Activated CD4-positive, alpha-beta T cell treated with anti-CD3 and anti-CD28 coated beads, Interleukin-2, amount 10 ng/mL, durations not matched to agents 24 days and 14 days (primary cell): ENCODE data around the gene SYNPR. TPM values are rescaled to one million over a fixed set of nuclear protein-coding genes. Genes with fewer than 3 reads are reported as not detected.

Source experiments
- DNase-seq: peaks from one replicate; pipeline ENCODE4 v3.0.0; 2022
- H3K27ac Mint-ChIP-seq: one replicate; pipeline ENCODE4 v1.8.0; 2022; ENCODE audit warnings: mild to moderate bottlenecking, mixed read lengths
- H3K27me3 Mint-ChIP-seq: one replicate; pipeline ENCODE4 v1.8.0; 2022; ENCODE audit warnings: mixed read lengths
- H3K36me3 Mint-ChIP-seq: one replicate; pipeline ENCODE4 v1.8.0; 2022; ENCODE audit warnings: low read depth, mild to moderate bottlenecking, mixed read lengths
- H3K4me1 Mint-ChIP-seq: one replicate; pipeline ENCODE4 v1.8.0; 2021; ENCODE audit warnings: mixed read lengths
- H3K4me3 Mint-ChIP-seq: one replicate; pipeline ENCODE4 v1.8.0; 2022; ENCODE audit warnings: mild to moderate bottlenecking, moderate library complexity, mixed read lengths
- H3K9me3 Mint-ChIP-seq: one replicate; pipeline ENCODE4 v1.8.0; 2021; ENCODE audit warnings: mixed read lengths
- intact Hi-C: fragments of 100-400 bp; cut with micrococcal nuclease; formaldehyde crosslinking; loops from one replicate; pipeline ENCODE4 v1.15.1; 2023
- total RNA-seq: library from RNA; stranded (reverse); gene quantifications from 2 replicates; pipeline ENCODE4 v1.2.3, GENCODE V29; 2022

Gene SYNPR
- total RNA-seq, 1 donor from 2014 or later = not detected

- Mint-ChIP-seq H3K27me3 (no peaks in the 10 kb centered on the region), H3K4me1 (no peaks in the 10 kb centered on the region), H3K27ac (no peak overlapping the region), H3K4me3 (no peak overlapping the region), H3K9me3 (no peaks in the 10 kb centered on the region), H3K36me3 (no peaks in the 10 kb centered on the region)
- intact Hi-C loops = no loop called here
- no peak for DNase-seq
These were observed 201.0 kb downstream of the SYNPR start for GRCh38 chr3:63478990-63479660.

GRCh38 chr3:63479661-63480035, 201.5 kb downstream of the SYNPR start:
- no peaks in the 10 kb centered on the region for H3K27me3 Mint-ChIP-seq
- H3K4me3 Mint-ChIP-seq = no peak overlapping the region
- H3K9me3 Mint-ChIP-seq = no peaks in the 10 kb centered on the region
- no peaks in the 10 kb centered on the region for H3K36me3 Mint-ChIP-seq
- no peak overlapping the region for H3K27ac Mint-ChIP-seq
- intact Hi-C loops = no loop called here
- no peaks in the 10 kb centered on the region for H3K4me1 Mint-ChIP-seq
- no peak for DNase-seq

GRCh38 chr3:63481627-63482026, 203.5 kb downstream of the SYNPR start:
- no peak for DNase-seq
- Mint-ChIP-seq H3K27me3 (no peaks in the 10 kb centered on the region), H3K36me3 (no peaks in the 10 kb centered on the region), H3K9me3 (no peaks in the 10 kb centered on the region), H3K4me1 (no peaks in the 10 kb centered on the region), H3K4me3 (no peak overlapping the region), H3K27ac (no peak overlapping the region)
- intact Hi-C loops = no loop called here

- no peaks in the 10 kb centered on the region for H3K36me3 Mint-ChIP-seq
- no peak for DNase-seq
- H3K4me1 Mint-ChIP-seq = no peaks in the 10 kb centered on the region
- intact Hi-C loops = no loop called here
- H3K9me3 Mint-ChIP-seq = no peaks in the 10 kb centered on the region
- H3K27ac Mint-ChIP-seq = no peak overlapping the region
- H3K4me3 Mint-ChIP-seq = no peak overlapping the region
- no peaks in the 10 kb centered on the region for H3K27me3 Mint-ChIP-seq
These were observed 204.2 kb downstream of the SYNPR start for GRCh38 chr3:63482341-63482740.

GRCh38 chr3:63492464-63492863, 214.4 kb downstream of the SYNPR start:
- Mint-ChIP-seq H3K4me3 (no peak overlapping the region), H3K4me1 (no peaks in the 10 kb centered on the region), H3K36me3 (no peaks in the 10 kb centered on the region), H3K27ac (no peak overlapping the region), H3K27me3 (no peaks in the 10 kb centered on the region), H3K9me3 (peaks cover 3% of the 10 kb centered on the region)
- DNase-seq = no peak
- intact Hi-C loops = no loop called here

GRCh38 chr3:63493101-63493500, 215.0 kb downstream of the SYNPR start:
- no peaks in the 10 kb centered on the region for H3K4me1 Mint-ChIP-seq
- no peaks in the 10 kb centered on the region for H3K27me3 Mint-ChIP-seq
- intact Hi-C loops = no loop called here
- no peak for DNase-seq
- H3K4me3 Mint-ChIP-seq = no peak overlapping the region
- peaks cover 3% of the 10 kb centered on the region for H3K9me3 Mint-ChIP-seq
- H3K36me3 Mint-ChIP-seq = no peaks in the 10 kb centered on the region
- H3K27ac Mint-ChIP-seq = no peak overlapping the region

- H3K27me3 Mint-ChIP-seq = no peaks in the 10 kb centered on the region
- H3K4me3 Mint-ChIP-seq = no peak overlapping the region
- no peaks in the 10 kb centered on the region for H3K4me1 Mint-ChIP-seq
- no peaks in the 10 kb centered on the region for H3K36me3 Mint-ChIP-seq
- DNase-seq = no peak
- intact Hi-C loops = no loop called here
- H3K27ac Mint-ChIP-seq = no peak overlapping the region
- H3K9me3 Mint-ChIP-seq = peaks cover 3% of the 10 kb centered on the region
These were observed 216.5 kb downstream of the SYNPR start for GRCh38 chr3:63494646-63495045.

GRCh38 chr3:63497641-63498040, 219.5 kb downstream of the SYNPR start:
- H3K27me3 Mint-ChIP-seq = no peaks in the 10 kb centered on the region
- H3K36me3 Mint-ChIP-seq = no peaks in the 10 kb centered on the region
- no peaks in the 10 kb centered on the region for H3K4me1 Mint-ChIP-seq
- no peak overlapping the region for H3K4me3 Mint-ChIP-seq
- no peak for DNase-seq
- no peaks in the 10 kb centered on the region for H3K9me3 Mint-ChIP-seq
- intact Hi-C loops = no loop called here
- H3K27ac Mint-ChIP-seq = no peak overlapping the region

GRCh38 chr3:63500196-63500595, 222.1 kb downstream of the SYNPR start:
- no peaks in the 10 kb centered on the region for H3K36me3 Mint-ChIP-seq
- H3K27me3 Mint-ChIP-seq = no peaks in the 10 kb centered on the region
- no peaks in the 10 kb centered on the region for H3K4me1 Mint-ChIP-seq
- H3K4me3 Mint-ChIP-seq = no peak overlapping the region
- no peak for DNase-seq
- intact Hi-C loops = no loop called here
- no peaks in the 10 kb centered on the region for H3K9me3 Mint-ChIP-seq
- no peak overlapping the region for H3K27ac Mint-ChIP-seq

- H3K36me3 Mint-ChIP-seq = no peaks in the 10 kb centered on the region
- DNase-seq = no peak
- H3K4me3 Mint-ChIP-seq = no peak overlapping the region
- H3K27me3 Mint-ChIP-seq = no peaks in the 10 kb centered on the region
- no peaks in the 10 kb centered on the region for H3K4me1 Mint-ChIP-seq
- intact Hi-C loops = no loop called here
- H3K9me3 Mint-ChIP-seq = no peaks in the 10 kb centered on the region
- no peak overlapping the region for H3K27ac Mint-ChIP-seq
These were observed 230.2 kb downstream of the SYNPR start for GRCh38 chr3:63508305-63508704.

- Mint-ChIP-seq H3K4me3 (no peak overlapping the region), H3K27ac (no peak overlapping the region), H3K9me3 (no peaks in the 10 kb centered on the region), H3K4me1 (no peaks in the 10 kb centered on the region), H3K27me3 (no peaks in the 10 kb centered on the region), H3K36me3 (no peaks in the 10 kb centered on the region)
- no peak for DNase-seq
- intact Hi-C loops = no loop called here
These were observed 230.7 kb downstream of the SYNPR start for GRCh38 chr3:63508771-63509170.

GRCh38 chr3:63513791-63514190, 235.7 kb downstream of the SYNPR start:
- no peaks in the 10 kb centered on the region for H3K4me1 Mint-ChIP-seq
- no peak for DNase-seq

GRCh38 chr3:63514678-63515077, 236.6 kb downstream of the SYNPR start:
- intact Hi-C loops = no loop called here
- Mint-ChIP-seq H3K9me3 (no peaks in the 10 kb centered on the region), H3K27ac (no peak overlapping the region)

More at GRCh38 chr3:63513791-63514190, 235.7 kb downstream of the SYNPR start:
- no peak overlapping the region for H3K27ac Mint-ChIP-seq
- H3K36me3 Mint-ChIP-seq = no peaks in the 10 kb centered on the region
- no peaks in the 10 kb centered on the region for H3K9me3 Mint-ChIP-seq
- intact Hi-C loops = no loop called here
- no peak overlapping the region for H3K4me3 Mint-ChIP-seq
- no peaks in the 10 kb centered on the region for H3K27me3 Mint-ChIP-seq

GRCh38 chr3:63519426-63519825, 241.3 kb downstream of the SYNPR start:
- no peaks in the 10 kb centered on the region for H3K4me1 Mint-ChIP-seq
- no peaks in the 10 kb centered on the region for H3K27me3 Mint-ChIP-seq
- intact Hi-C loops = no loop called here
- H3K27ac Mint-ChIP-seq = no peak overlapping the region
- no peak overlapping the region for H3K4me3 Mint-ChIP-seq
- H3K36me3 Mint-ChIP-seq = no peaks in the 10 kb centered on the region
- DNase-seq = no peak
- no peaks in the 10 kb centered on the region for H3K9me3 Mint-ChIP-seq

More at GRCh38 chr3:63514678-63515077, 236.6 kb downstream of the SYNPR start:
- no peak for DNase-seq
- H3K4me1 Mint-ChIP-seq = no peaks in the 10 kb centered on the region
- no peaks in the 10 kb centered on the region for H3K36me3 Mint-ChIP-seq
- no peaks in the 10 kb centered on the region for H3K27me3 Mint-ChIP-seq
- no peak overlapping the region for H3K4me3 Mint-ChIP-seq

- Mint-ChIP-seq H3K36me3 (no peaks in the 10 kb centered on the region), H3K4me3 (no peak overlapping the region), H3K9me3 (no peaks in the 10 kb centered on the region), H3K27ac (no peak overlapping the region), H3K27me3 (no peaks in the 10 kb centered on the region), H3K4me1 (no peaks in the 10 kb centered on the region)
- DNase-seq = no peak
- intact Hi-C loops = no loop called here
These were observed 243.5 kb downstream of the SYNPR start for GRCh38 chr3:63521657-63522056.
